LNCAP (cell line): Measurements from ENCODE around the gene EXOG.

Experiments
- TF ChIP-seq, protein P1 (sequence below): fragments of 450-650 bp; IDR thresholded peaks from 2 replicates; pipeline ENCODE4 v1.5.1; 2017; ENCODE audit warnings: mild to moderate bottlenecking

EXOG gene

DNA sequence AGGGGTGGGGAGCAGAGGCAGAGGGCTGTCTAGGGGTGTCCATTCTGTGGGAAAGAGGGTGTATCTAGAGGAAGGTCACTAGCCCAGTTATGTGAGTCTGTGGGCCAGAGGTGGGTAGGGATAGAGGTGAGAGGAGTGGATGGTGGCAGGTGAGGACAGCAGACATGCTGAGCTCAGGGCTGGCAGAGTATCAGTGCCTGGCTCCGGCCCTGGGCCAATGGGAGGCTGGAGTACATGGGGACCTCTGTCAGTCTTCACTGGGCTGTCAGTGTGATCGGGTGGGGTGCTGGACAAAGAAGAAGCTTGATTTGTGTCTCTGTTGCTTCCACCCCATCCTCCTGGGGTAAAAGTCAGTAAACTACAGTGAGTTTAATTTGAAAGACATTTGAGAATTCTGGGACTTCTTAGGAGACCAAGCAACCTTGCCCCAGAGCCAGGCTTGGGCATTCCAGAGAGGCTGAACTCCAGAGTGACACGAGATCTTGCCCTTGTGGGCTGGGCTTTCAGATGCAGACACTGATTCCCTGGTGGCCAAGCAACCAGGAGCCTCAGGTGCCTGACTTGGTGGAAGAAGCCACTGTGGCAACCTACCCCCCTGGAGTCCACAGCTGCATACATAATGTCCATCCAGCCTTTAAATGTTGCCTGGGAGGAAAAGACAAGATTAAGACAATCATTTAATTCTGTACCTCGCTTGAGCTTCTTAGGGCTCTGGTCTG lies 60.7 kb downstream of the EXOG start:
- TF ChIP-seq, protein P1, sequence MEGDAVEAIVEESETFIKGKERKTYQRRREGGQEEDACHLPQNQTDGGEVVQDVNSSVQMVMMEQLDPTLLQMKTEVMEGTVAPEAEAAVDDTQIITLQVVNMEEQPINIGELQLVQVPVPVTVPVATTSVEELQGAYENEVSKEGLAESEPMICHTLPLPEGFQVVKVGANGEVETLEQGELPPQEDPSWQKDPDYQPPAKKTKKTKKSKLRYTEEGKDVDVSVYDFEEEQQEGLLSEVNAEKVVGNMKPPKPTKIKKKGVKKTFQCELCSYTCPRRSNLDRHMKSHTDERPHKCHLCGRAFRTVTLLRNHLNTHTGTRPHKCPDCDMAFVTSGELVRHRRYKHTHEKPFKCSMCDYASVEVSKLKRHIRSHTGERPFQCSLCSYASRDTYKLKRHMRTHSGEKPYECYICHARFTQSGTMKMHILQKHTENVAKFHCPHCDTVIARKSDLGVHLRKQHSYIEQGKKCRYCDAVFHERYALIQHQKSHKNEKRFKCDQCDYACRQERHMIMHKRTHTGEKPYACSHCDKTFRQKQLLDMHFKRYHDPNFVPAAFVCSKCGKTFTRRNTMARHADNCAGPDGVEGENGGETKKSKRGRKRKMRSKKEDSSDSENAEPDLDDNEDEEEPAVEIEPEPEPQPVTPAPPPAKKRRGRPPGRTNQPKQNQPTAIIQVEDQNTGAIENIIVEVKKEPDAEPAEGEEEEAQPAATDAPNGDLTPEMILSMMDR = no peak

DNA sequence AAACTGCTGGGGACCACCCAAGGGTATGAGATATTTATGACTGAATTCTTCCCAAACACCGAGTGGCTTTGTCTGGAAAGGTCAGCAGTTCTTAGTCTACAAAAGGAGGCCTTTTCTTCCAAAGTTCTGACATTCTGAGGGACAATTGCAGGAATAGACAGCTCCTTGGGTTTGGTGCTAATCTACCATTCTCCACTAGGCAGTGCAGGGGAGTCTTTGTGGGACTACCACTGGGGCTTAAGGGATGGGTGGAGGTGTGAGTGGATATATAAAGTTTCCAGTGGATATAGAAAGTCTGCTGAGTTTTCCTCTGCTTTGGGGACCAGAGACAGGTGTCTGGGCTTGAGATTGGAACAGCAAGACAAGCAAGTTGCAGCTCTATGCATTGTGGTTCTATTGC lies 62.7 kb downstream of the EXOG start:
- TF ChIP-seq, protein P1 = no peak

DNA sequence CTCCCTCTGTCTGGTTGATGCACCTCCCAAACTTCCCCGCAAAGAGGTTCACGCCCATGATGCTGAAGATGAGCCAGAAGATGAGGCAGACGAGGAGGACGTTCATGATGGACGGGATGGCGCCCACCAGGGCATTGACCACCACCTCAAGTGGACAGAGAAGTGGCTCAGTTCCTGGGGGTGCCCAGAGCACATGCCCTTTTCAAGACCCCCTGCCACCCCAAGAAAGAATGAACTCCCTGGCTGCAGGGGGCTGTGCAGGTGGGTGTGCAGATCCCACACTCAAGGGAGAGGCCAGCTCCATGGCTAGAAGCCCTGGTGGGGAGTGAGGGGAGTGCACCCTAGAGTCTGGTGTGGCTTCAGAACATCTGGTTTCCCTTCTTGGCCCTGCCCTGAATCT lies 64.1 kb downstream of the EXOG start:
- TF ChIP-seq, protein P1 = no peak

DNA sequence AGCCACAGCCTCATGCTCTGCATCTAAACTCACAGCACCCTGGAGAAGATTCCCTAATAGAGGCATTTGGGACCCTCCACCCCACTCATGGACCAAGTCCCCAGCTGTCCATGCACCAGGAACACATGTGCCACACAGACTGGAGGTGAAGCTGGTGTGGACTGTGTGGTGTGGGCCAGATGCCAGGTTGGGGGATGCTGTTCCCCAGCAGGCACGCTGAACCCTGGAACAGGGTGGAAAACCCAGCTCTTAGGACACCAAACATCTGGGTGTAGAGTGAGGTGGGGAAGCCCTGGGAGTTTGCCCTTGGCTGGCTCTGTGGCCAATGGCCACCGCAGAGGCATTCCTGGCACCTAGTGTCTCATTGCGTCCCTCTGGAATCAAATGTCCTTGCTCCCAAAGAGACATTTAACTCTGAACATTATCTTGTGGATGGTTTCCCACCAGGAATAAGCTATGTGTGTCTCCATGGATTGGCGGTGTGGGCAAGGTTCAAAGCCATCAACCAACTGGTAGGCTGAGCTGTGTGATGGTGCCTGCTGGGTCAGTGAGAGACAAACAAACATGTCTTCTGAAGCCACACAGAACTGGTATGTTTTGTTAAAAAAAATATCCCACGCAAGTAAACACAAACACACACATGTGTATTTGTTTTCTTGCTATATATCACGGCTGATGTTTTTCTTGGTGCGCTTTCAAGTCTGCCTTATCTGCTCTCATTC lies 65.0 kb downstream of the EXOG start:
- TF ChIP-seq, protein P1 = no peak

DNA sequence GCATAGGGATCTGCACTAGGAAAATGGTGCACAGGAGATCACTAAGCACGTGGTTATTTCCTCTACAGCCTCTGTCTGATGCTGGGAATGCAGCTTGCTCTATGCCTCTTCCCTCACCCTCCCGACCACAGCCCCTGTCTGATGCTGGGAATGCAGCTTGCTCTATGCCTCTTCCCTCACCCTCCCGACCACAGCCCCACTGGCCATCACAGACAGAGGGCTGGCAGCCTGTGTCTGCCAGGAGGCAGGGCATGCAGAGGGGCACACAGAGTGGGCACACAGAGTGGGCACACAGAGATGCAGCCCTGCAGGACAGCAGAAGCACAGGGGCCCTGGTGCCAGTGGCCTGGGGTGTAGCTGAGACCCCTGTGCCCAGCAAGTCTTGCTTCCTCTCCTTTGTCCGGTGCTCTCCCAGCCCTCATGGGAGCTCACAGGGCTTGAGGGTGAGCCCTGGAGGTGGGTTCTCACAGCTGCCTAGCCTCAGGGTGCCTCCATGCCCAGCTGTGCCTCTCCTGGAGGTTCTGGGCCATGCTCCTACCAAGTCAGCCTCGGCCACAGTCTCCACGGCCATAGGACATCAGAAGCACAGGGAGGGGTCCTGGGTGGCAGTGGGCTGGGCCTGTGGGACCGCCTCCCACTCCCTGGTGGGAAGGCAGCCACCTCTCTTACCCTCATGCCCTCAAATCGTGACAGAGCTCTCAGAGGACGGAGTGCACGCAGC lies 65.8 kb downstream of the EXOG start:
- TF ChIP-seq, protein P1 = no peak

DNA sequence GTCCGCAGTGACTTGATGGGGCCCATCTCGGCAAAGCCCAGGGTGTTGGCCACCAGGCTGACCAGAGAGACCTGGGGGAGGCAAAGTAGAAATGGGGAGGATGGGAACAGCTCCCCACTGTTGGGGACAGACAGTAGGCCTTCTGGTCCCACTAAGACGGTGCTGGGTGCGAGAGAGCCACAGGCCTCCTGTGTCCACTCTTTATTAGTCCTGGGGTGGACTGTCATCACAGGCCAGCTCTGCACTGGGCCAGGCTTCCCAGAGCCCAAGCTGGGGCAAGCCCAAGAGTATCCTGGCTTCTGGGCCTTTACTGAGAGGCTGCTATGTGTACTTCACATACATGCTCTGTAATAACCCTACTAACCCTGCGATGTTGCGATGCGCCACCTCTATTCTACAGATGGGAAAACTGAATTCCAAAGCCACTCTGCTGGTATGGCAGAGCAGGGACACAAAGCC lies 66.4 kb downstream of the EXOG start:
- TF ChIP-seq, protein P1 = no peak

DNA sequence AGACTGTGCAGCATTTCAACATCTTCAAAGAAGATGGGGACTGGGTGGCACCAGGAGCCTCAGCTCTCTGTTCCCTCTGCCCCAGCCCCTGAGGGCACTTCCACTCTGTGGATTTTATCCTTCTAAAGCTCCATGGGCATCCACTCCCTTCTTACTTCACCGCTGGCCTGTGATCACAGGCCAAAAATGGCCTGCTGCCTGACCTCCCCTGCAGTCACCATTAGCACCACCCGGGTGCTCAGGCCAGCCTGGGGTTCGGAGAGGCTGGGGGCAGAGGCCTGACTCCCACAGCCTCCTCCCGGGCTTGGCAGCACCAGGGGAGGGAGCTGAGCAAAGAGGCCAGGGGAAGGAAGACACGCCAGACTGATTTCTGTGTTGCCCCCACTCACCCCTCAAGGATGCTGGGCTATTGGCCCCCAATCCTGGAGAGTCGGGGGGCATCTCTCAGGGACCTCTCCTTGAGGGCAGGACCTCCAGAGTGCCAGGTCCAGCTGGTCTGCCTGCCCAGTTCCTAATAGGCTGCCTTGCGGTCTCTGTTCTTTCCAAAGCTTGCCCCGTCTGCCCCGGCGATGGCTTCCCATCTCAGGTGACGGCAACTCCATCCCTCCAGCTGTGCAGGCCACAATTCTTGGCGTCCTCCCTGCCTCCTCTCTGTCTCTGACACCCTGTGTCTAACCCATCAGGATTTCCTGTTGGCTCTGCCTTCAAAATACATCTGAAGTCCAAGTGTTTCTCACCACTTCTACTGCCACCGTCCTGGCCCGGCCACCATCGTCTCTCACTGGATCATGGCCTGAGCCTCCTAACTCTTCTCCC lies 67.1 kb downstream of the EXOG start:
- TF ChIP-seq, protein P1 = no peak
